ENCODE data around the gene ENTR1. TPM values are rescaled to one million over a fixed set of nuclear protein-coding genes. Genes with fewer than 3 reads are reported as not detected.

Gene ENTR1
- total and polyA plus RNA-seq, 2 of the 13 experiments (the other 11 are each of a cell fraction or from before 2014, with no cell fraction given), result 70.1 to 76.4 TPM

GRCh38 chr9:136355616-136356557 lies 54.5 kb downstream of the ENTR1 start (continued):
- TF ChIP-seq ZNF883 (CRISPR knock-in tag; IDR thresholded peaks at IDR 0.05; ENCODE audit: not compliant biosample characterization), result no peak
- TF ChIP-seq KDM6A (CRISPR knock-in tag; IDR thresholded peaks at IDR 0.05; ENCODE audit: low read depth), result no peak
- no peak for TF ChIP-seq ZMAT5 (CRISPR knock-in tag; IDR thresholded peaks at IDR 0.05; ENCODE audit: borderline replicate concordance, low read depth)
- TF ChIP-seq ZNF292 (CRISPR knock-in tag; IDR thresholded peaks at IDR 0.05; ENCODE audit: borderline replicate concordance, low read depth), result no peak
- TF ChIP-seq RARA (CRISPR knock-in tag; IDR thresholded peaks at IDR 0.05), result peak; percentile 43; the same call in 1 of the 2 replicates
- no peak for TF ChIP-seq GMEB2 (CRISPR knock-in tag; IDR thresholded peaks at IDR 0.05; ENCODE audit: low read depth)
- no peak for TF ChIP-seq HNRNPK (IDR thresholded peaks at IDR 0.05; ENCODE audit: low read depth, low read length, poor library complexity, severe bottlenecking)
- peak; percentile 38; the same call in 1 of the 2 replicates for TF ChIP-seq TMF1 (CRISPR knock-in tag; IDR thresholded peaks at IDR 0.05; ENCODE audit: low read depth)
- TF ChIP-seq ZBTB10 (CRISPR knock-in tag; IDR thresholded peaks at IDR 0.05; ENCODE audit: borderline replicate concordance), result no peak
- no peak for TF ChIP-seq RELA (CRISPR knock-in tag; IDR thresholded peaks at IDR 0.05)
- no peak for TF ChIP-seq PITX1 (CRISPR knock-in tag; IDR thresholded peaks at IDR 0.05)
- no peak for TF ChIP-seq ZNF674 (CRISPR knock-in tag; IDR thresholded peaks at IDR 0.05; ENCODE audit: low read depth)
- TF ChIP-seq ZNF234 (CRISPR knock-in tag; conservative IDR thresholded peaks at IDR 0.05), result no peak
- 0 out of 2 replicates have a peak, but pooled peaks have one; percentile 31 for TF ChIP-seq HIC2 (CRISPR knock-in tag; IDR thresholded peaks at IDR 0.05; ENCODE audit: low read depth)
- no peak for TF ChIP-seq ZBTB8A (CRISPR knock-in tag; IDR thresholded peaks at IDR 0.05; ENCODE audit: borderline replicate concordance, low read depth)
- TF ChIP-seq HNRNPH1 (optimal IDR thresholded peaks at IDR 0.05; ENCODE audit: low read depth, low read length), result no peak
- TF ChIP-seq ZNF382 (CRISPR knock-in tag; IDR thresholded peaks at IDR 0.05; ENCODE audit: borderline replicate concordance), result no peak

Data from HepG2 (cell line).